Transverse colon (tissue), 4 donors: ENCODE measurements around the gene ANKRD11.

ENCODE experiments used
- EP300 ChIP-seq: sonication (generic); formaldehyde crosslinking; IDR thresholded peaks from one replicate; pipeline ENCODE4 v1.6.1; 2017; ENCODE audit warnings: antibody characterized with exemption, low read depth
- POLR2A ChIP-seq: fragments of 450-650 bp; IDR thresholded peaks from one replicate; pipeline ENCODE4 v1.6.1; 2016; ENCODE audit warnings: antibody characterized with exemption, mild to moderate bottlenecking, moderate library complexity
- POLR2AphosphoS5 ChIP-seq, 3 donors: sonication (generic); formaldehyde crosslinking; IDR thresholded peaks; one replicate each; pipeline ENCODE4 v1.6.1; 2016; ENCODE audit warnings: antibody characterized with exemption in 3 of 3
- TF ChIP-seq, protein P1 (sequence below), 5 experiments: fragments of 200-600 bp in 3 of 5; fragments of 450-650 bp in 2 of 5; sonication (generic) in 3 of 5; IDR thresholded peaks; 1 replicate in 2 of 5; 2 replicates in 3 of 5; pipeline ENCODE4 v1.5.1; 2016 to 2017; ENCODE audit warnings: antibody characterized with exemption in 5 of 5, inconsistent platforms in 3 of 5, mild to moderate bottlenecking in 2 of 5, moderate library complexity in 1 of 5

DNA sequence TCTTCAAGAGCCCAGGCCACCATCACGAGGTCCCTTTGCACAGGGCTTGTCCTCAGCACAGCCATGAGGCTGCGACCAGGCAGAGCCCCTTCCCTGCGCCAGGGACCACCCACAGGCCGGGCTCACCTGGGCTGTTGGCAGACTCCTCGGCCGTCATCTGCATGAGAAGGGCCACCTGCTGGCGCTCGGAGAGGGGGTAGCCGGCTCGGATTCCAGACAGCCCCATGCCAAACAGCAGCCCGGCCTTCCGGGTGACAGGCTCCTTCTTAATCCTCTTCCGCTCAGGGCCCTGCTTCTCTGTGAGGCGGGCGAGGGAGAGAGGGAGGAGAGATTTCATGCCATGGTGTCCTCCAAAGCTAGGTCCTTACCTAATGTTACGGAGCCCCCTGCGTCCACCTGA lies 199.5 kb downstream of the ANKRD11 start:
- TF ChIP-seq, protein P1, sequence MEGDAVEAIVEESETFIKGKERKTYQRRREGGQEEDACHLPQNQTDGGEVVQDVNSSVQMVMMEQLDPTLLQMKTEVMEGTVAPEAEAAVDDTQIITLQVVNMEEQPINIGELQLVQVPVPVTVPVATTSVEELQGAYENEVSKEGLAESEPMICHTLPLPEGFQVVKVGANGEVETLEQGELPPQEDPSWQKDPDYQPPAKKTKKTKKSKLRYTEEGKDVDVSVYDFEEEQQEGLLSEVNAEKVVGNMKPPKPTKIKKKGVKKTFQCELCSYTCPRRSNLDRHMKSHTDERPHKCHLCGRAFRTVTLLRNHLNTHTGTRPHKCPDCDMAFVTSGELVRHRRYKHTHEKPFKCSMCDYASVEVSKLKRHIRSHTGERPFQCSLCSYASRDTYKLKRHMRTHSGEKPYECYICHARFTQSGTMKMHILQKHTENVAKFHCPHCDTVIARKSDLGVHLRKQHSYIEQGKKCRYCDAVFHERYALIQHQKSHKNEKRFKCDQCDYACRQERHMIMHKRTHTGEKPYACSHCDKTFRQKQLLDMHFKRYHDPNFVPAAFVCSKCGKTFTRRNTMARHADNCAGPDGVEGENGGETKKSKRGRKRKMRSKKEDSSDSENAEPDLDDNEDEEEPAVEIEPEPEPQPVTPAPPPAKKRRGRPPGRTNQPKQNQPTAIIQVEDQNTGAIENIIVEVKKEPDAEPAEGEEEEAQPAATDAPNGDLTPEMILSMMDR (IDR thresholded peaks at IDR 0.05): no peak
- TF ChIP-seq EP300 (no peak), POLR2A (no peak), POLR2AphosphoS5 (IDR thresholded peaks at IDR 0.05) (no peak)
